OCI-LY1 (cell line): ENCODE data around the gene GDF7.

Experiments
- H2AFZ ChIP-seq: fragments of 200-600 bp; sonication (generic), shearing (Covaris generic); 2 replicates; pipeline ENCODE4 v1.6.0; 2014; ENCODE audit warnings: antibody characterized with exemption, mild to moderate bottlenecking, low read length
- H3F3A ChIP-seq: fragments of 200-600 bp; sonication (generic), shearing (Covaris generic); 2 replicates; pipeline ENCODE4 v1.6.0; 2014; ENCODE audit warnings: mild to moderate bottlenecking, antibody characterized with exemption, low read length, moderate library complexity; ENCODE audit not compliant: insufficient read depth
- H3K27ac ChIP-seq: fragments of 200-600 bp; sonication (generic); 2 replicates; pipeline ENCODE4 v1.5.1; 2014; ENCODE audit warnings: low read length, mixed run types, mild to moderate bottlenecking, low read depth; ENCODE audit not compliant: poor library complexity, severe bottlenecking
- H3K27me3 ChIP-seq: fragments of 200-600 bp; sonication (generic); 2 replicates; pipeline ENCODE4 v1.6.0; 2014; ENCODE audit warnings: antibody characterized with exemption, mild to moderate bottlenecking, low read length, moderate library complexity; ENCODE audit not compliant: insufficient read depth
- H3K36me3 ChIP-seq: fragments of 200-600 bp; sonication (generic); 2 replicates; pipeline ENCODE4 v1.6.1; 2014; ENCODE audit warnings: mild to moderate bottlenecking, antibody characterized with exemption, low read length, moderate library complexity, mixed read lengths; ENCODE audit not compliant: insufficient read depth
- H3K4me1 ChIP-seq: fragments of 200-600 bp; sonication (generic); 2 replicates; pipeline ENCODE4 v1.5.1; 2014; ENCODE audit warnings: mild to moderate bottlenecking, low read length, moderate library complexity; ENCODE audit not compliant: insufficient read depth, severe bottlenecking
- H3K4me2 ChIP-seq: fragments of 200-600 bp; sonication (generic), shearing (Covaris generic); 2 replicates; pipeline ENCODE4 v1.6.1; 2014; ENCODE audit warnings: low read length
- H3K4me3 ChIP-seq: fragments of 200-600 bp; sonication (generic); 2 replicates; pipeline ENCODE4 v1.5.1; 2014; ENCODE audit warnings: low read length, low read depth, mild to moderate bottlenecking, mixed read lengths; ENCODE audit not compliant: poor library complexity, severe bottlenecking
- H3K79me2 ChIP-seq: fragments of 200-600 bp; shearing (Covaris generic); 2 replicates; pipeline ENCODE4 v1.6.1; 2016; ENCODE audit warnings: mixed run types, low read length, mixed read lengths; ENCODE audit not compliant: insufficient read depth
- H3K9ac ChIP-seq: fragments of 200-600 bp; sonication (generic), shearing (Covaris generic); 2 replicates; pipeline ENCODE4 v1.6.1; 2014; ENCODE audit warnings: mild to moderate bottlenecking, low read length, mixed read lengths
- H3K9me2 ChIP-seq: fragments of 200-600 bp; sonication (generic), shearing (Covaris generic); 2 replicates; pipeline ENCODE4 v1.6.1; 2014; ENCODE audit warnings: low read depth, mild to moderate bottlenecking, low read length, mixed read lengths
- H3K9me3 ChIP-seq: fragments of 200-600 bp; shearing (Covaris generic); 2 replicates; pipeline ENCODE4 v1.6.1; 2014; ENCODE audit warnings: low read length, mixed read lengths
- H4K20me1 ChIP-seq: fragments of 200-600 bp; sonication (generic), shearing (Covaris generic); 2 replicates; pipeline ENCODE4 v1.6.0; 2016; ENCODE audit warnings: mild to moderate bottlenecking, low read length; ENCODE audit not compliant: insufficient read depth
- CTCF ChIP-seq: fragments of 200-600 bp; sonication (generic), shearing (Covaris generic); IDR thresholded peaks from 2 replicates; pipeline ENCODE4 v1.5.1; 2017; ENCODE audit warnings: mild to moderate bottlenecking, antibody characterized with exemption, low read length, moderate library complexity, mixed read lengths
- EZH2 ChIP-seq: fragments of 200-600 bp; sonication (generic), shearing (Covaris generic); IDR thresholded peaks from 2 replicates; pipeline ENCODE4 v1.8.0; 2017; ENCODE audit warnings: borderline replicate concordance, mixed run types, mild to moderate bottlenecking, antibody characterized with exemption, low read length, moderate library complexity, mixed read lengths

Gene GDF7

GRCh38 chr2:20660506-20661420 is 6.2 kb upstream of the GDF7 start:
- Histone ChIP-seq H3K4me1 (no peaks in the 10 kb centered on the region), H3K9me2 (no peaks in the 10 kb centered on the region), H3K4me2 (no peak overlapping the region), H3K4me3 (no peak overlapping the region), H3F3A (no peaks in the 10 kb centered on the region), H3K9ac (no peak overlapping the region), H2AFZ (no peak overlapping the region), H3K9me3 (no peaks in the 10 kb centered on the region), H3K27ac (no peak overlapping the region), H3K79me2 (no peaks in the 10 kb centered on the region), H3K27me3 (0 out of 2 replicates have a peak, but pooled peaks cover 3% of the 10 kb centered on the region), H3K36me3 (no peaks in the 10 kb centered on the region), H4K20me1 (no peaks in the 10 kb centered on the region)
- no peak for TF ChIP-seq CTCF
- no peak for TF ChIP-seq EZH2

GRCh38 chr2:20661421-20662307 is 5.3 kb upstream of the GDF7 start:
- Histone ChIP-seq H4K20me1 (no peaks in the 10 kb centered on the region), H3K27me3 (0 out of 2 replicates have a peak, but pooled peaks cover 2% of the 10 kb centered on the region), H3K4me1 (peaks cover 8% of the 10 kb centered on the region), H2AFZ (no peak overlapping the region), H3F3A (no peaks in the 10 kb centered on the region), H3K9ac (no peak overlapping the region), H3K4me3 (no peak overlapping the region), H3K36me3 (no peaks in the 10 kb centered on the region), H3K27ac (no peak overlapping the region), H3K9me2 (no peaks in the 10 kb centered on the region), H3K4me2 (no peak overlapping the region), H3K9me3 (no peaks in the 10 kb centered on the region), H3K79me2 (no peaks in the 10 kb centered on the region)
- no peak for TF ChIP-seq EZH2
- TF ChIP-seq CTCF: peak; percentile 89

GRCh38 chr2:20662308-20662937 is 4.5 kb upstream of the GDF7 start:
- H2AFZ ChIP-seq: no peak overlapping the region
- no peaks in the 10 kb centered on the region for H3K9me2 ChIP-seq
- H3K9me3 ChIP-seq: no peaks in the 10 kb centered on the region
- H3K27ac ChIP-seq: no peak overlapping the region
- H3K4me3 ChIP-seq: no peak overlapping the region
- peaks cover under 1% of the 10 kb centered on the region; the same call in 1 of the 2 replicates for H3K27me3 ChIP-seq
- peaks cover 9% of the 10 kb centered on the region for H3K4me1 ChIP-seq
- no peak overlapping the region for H3K4me2 ChIP-seq
- no peaks in the 10 kb centered on the region for H3F3A ChIP-seq
- no peaks in the 10 kb centered on the region for H4K20me1 ChIP-seq
- no peak overlapping the region for H3K9ac ChIP-seq
- no peaks in the 10 kb centered on the region for H3K79me2 ChIP-seq
- H3K36me3 ChIP-seq: no peaks in the 10 kb centered on the region
- no peak for TF ChIP-seq CTCF
- no peak for TF ChIP-seq EZH2
